GM12875 (cell line): ENCODE results near the gene HM13.

Source experiments
- H3K4me3 ChIP-seq: one replicate; pipeline ENCODE4 v1.5.1; 2011; ENCODE audit warnings: low read depth, low read length, control low read depth
- TF ChIP-seq, protein P1 (sequence below): IDR thresholded peaks from 2 replicates; pipeline ENCODE4 v1.5.1; 2011; ENCODE audit warnings: low read depth, mild to moderate bottlenecking, control low read depth, inconsistent platforms, low read length, moderate library complexity, borderline replicate concordance; ENCODE audit not compliant: insufficient read depth

Gene HM13

DNA sequence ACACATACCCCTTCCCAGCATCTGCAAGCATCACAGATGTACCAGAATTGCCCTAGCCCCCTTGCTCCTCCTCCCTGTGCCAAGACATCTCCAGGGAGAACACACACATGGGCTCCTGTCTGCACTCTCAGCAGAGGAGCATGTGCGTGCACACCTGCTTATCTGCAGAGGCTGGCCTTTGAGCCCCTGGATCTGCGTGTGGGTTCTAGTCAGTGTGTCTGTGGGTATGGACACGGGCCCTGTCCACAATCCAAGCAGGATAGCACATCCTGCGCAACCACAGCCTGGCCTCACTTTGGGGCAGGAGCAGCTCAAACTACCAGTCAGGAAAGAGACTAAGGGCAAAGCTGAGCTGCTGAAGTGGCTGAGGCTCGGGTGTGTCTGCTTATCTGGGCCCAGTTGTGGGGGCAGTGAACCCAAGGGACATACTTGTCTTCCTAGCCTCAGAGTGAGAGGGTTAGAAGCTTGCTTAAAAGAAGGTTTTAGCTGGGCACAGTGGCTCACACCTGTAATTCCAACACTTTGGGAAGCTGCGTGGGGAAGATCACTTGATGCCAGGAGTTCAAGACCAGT, 41.0 kb downstream of the HM13 start:
- TF ChIP-seq, protein P1, sequence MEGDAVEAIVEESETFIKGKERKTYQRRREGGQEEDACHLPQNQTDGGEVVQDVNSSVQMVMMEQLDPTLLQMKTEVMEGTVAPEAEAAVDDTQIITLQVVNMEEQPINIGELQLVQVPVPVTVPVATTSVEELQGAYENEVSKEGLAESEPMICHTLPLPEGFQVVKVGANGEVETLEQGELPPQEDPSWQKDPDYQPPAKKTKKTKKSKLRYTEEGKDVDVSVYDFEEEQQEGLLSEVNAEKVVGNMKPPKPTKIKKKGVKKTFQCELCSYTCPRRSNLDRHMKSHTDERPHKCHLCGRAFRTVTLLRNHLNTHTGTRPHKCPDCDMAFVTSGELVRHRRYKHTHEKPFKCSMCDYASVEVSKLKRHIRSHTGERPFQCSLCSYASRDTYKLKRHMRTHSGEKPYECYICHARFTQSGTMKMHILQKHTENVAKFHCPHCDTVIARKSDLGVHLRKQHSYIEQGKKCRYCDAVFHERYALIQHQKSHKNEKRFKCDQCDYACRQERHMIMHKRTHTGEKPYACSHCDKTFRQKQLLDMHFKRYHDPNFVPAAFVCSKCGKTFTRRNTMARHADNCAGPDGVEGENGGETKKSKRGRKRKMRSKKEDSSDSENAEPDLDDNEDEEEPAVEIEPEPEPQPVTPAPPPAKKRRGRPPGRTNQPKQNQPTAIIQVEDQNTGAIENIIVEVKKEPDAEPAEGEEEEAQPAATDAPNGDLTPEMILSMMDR, result no peak
- no peak overlapping the region for H3K4me3 ChIP-seq

- no peak overlapping the region for H3K4me3 ChIP-seq
- TF ChIP-seq, protein P1, result no peak
Measured at GRCh38 chr20:31559704-31560093, 45.5 kb downstream of the HM13 start.

DNA sequence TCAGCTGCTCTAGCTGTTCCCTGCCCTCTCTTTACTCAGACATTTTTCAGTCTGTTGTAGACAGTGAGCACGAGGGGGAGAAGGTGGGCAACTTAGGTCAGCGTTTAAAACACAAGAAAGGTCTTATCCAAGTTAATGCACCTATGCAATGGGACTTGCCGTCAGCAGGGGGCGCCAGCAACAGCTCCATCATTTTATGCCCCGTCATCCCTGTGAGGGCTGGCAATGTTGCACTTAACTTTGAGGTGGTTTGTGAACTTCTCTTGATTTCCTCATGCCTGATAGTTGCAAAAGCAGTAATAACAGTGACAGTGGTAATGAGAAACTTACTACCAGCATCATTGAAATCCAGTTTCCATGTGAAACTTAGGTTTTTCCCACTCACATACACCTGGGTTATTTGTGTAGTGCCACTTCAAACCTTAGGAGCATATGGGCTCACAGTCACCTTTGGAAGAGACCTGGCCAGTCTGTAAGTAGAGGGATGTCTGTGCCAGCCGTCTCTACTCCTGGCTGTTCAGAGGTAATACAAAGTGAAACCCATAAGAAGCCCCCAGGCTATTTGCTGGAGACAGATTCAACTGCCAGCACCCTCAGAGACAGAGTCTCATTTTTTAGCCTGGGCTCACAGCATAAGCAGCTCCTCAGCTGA, 46.0 kb downstream of the HM13 start:
- H3K4me3 ChIP-seq, result no peak overlapping the region
- TF ChIP-seq, protein P1, result peak; percentile 90

DNA sequence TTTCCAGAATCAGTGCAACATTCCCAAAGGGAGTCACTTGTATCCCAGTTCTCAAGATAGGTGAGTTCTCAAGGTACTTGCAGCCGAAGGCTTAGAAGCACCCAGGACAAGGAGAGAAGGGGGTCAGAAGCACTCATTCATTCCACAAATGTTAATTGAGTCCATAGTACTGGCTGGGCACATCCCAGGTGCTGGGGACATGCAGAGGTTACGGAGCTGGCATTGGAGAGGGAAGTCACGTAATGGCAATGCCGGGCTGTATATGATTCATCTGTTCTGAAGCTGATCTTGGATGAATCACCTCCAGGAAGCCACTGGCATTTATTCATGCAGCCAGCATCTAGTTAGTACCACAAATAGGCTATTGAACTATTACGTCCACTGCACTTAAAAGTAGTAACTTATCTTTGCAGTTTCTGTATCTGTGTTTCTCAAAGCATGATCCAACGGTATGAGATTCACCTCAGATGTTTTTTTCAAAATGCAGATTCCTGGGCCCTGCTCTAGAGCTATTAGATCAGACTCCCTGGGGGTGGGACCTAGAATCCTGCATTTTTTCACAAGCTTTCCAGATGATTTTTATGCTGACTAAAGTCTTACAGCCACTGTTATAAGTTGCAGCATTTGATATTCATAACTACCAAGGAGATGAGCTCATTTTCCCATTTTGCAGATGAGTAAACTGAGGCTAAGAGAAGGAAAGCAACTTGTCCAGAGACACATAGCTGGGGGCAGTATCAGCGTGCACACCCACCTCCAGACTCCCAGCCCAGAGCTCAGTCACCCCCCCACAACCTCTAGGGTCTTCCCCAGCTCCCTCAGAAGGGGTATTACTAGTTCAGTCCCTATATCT, 46.7 kb downstream of the HM13 start:
- no peak overlapping the region for H3K4me3 ChIP-seq
- TF ChIP-seq, protein P1, result no peak

DNA sequence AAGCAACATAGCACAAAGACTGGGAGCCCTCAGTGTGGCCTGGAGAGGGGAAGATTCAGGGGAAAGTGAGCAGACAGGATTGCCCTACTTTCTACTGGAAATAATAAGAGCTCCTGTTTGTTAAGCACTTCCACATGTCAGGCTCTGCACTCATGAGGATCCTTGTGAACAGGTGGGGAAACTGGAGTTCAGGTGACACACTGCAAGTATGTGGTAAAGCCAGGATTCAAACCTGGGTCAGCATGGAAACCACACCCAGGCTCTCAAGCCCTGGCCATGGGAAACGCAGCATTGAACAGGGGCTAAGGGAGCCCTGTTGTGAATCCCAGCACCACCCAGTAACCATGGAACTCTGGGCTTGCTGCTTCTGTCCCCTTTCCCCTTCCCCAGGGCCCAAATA, 48.0 kb downstream of the HM13 start:
- TF ChIP-seq, protein P1, result no peak
- no peak overlapping the region for H3K4me3 ChIP-seq

DNA sequence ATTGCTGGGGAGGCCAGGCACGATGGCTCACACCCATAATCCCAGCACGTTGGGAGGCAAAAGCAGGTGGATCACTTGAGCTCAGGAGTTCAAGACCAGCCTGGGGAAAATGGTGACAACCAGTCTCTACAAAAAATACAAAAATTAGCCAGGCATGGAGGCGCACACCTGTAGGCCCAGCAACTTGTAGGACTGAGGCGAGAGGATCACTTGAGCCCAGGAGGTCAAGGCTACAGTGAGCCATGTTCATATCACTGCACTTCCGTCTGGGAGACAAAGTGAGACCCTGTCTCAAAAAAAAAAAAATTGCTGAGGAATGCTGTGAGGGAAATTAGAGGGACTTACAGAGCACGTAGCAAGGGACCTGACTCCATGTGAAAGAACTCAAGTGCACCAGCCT, 50.0 kb downstream of the HM13 start:
- no peak overlapping the region for H3K4me3 ChIP-seq
- TF ChIP-seq, protein P1, result no peak
